ENCODE results near the gene SNAP25. TPM values are rescaled to one million over a fixed set of nuclear protein-coding genes. Genes with fewer than 3 reads are reported as not detected.
A peak's percentile ranks its signal among the peaks of the same experiment; 100 is the strongest.

The SNAP25 gene
- total and polyA plus RNA-seq, 8 donors = 1.5 to 11.7 (median 6.8) TPM

GRCh38 chr20:10308652-10309051, 90.0 kb downstream of the SNAP25 start:
- intact Hi-C loops (cut with DNase I) = no loop called here
- ATAC-seq = no peak
- no peak for TF ChIP-seq CTCF (IDR thresholded peaks at IDR 0.05)

GRCh38 chr20:10309326-10309725, 90.7 kb downstream of the SNAP25 start:
- H3K36me3 ChIP-seq = no peaks in the 10 kb centered on the region
- no peak overlapping the region for H3K4me3 ChIP-seq
- H3K27ac ChIP-seq = no peak overlapping the region
- H3K9me3 ChIP-seq = no peaks in the 10 kb centered on the region
- H3K27me3 ChIP-seq = no peaks in the 10 kb centered on the region
- TF ChIP-seq CTCF (IDR thresholded peaks at IDR 0.05) = no peak
- ATAC-seq (peak; percentile 25), DNase-seq (no peak)
- intact Hi-C loops (cut with DNase I) = no loop called here
- no peaks in the 10 kb centered on the region for H3K4me1 ChIP-seq

More at GRCh38 chr20:10308652-10309051, 90.0 kb downstream of the SNAP25 start:
- Histone ChIP-seq H3K4me3 (no peak overlapping the region), H3K9me3 (no peaks in the 10 kb centered on the region), H3K4me1 (no peaks in the 10 kb centered on the region), H3K27me3 (no peaks in the 10 kb centered on the region), H3K27ac (no peak overlapping the region), H3K36me3 (no peaks in the 10 kb centered on the region)
- DNase-seq = no peak

GRCh38 chr20:10312111-10312510, 93.5 kb downstream of the SNAP25 start:
- H3K36me3 ChIP-seq = no peaks in the 10 kb centered on the region
- intact Hi-C loops (cut with DNase I) = no loop called here
- H3K4me3 ChIP-seq = no peak overlapping the region
- peaks cover 0 to 4% of the 10 kb centered on the region in 2 donors for H3K9me3 ChIP-seq
- DNase-seq (no peak), ATAC-seq (no peak)
- H3K27me3 ChIP-seq = no peaks in the 10 kb centered on the region
- no peak overlapping the region for H3K27ac ChIP-seq
- H3K4me1 ChIP-seq = no peaks in the 10 kb centered on the region
- TF ChIP-seq CTCF (IDR thresholded peaks at IDR 0.05) = no peak

GRCh38 chr20:10313215-10313614, 94.6 kb downstream of the SNAP25 start:
- no peaks in the 10 kb centered on the region for H3K4me1 ChIP-seq
- H3K36me3 ChIP-seq = no peaks in the 10 kb centered on the region
- H3K27me3 ChIP-seq = no peaks in the 10 kb centered on the region
- ATAC-seq (no peak), DNase-seq (no peak)
- intact Hi-C loops (cut with DNase I) = no loop called here
- H3K4me3 ChIP-seq = no peak overlapping the region
- H3K9me3 ChIP-seq = peaks cover 0 to 4% of the 10 kb centered on the region in 2 donors
- no peak overlapping the region for H3K27ac ChIP-seq
- TF ChIP-seq CTCF (IDR thresholded peaks at IDR 0.05) = no peak

GRCh38 chr20:10313701-10314100, 95.1 kb downstream of the SNAP25 start:
- intact Hi-C loops (cut with DNase I) = no loop called here
- Histone ChIP-seq H3K9me3 (peaks cover 0 to 7% of the 10 kb centered on the region in 2 donors), H3K4me3 (no peak overlapping the region), H3K27ac (no peak overlapping the region), H3K4me1 (no peaks in the 10 kb centered on the region), H3K27me3 (no peaks in the 10 kb centered on the region), H3K36me3 (no peaks in the 10 kb centered on the region)
- DNase-seq = no peak
- no peak for TF ChIP-seq CTCF (IDR thresholded peaks at IDR 0.05)
- no peak for ATAC-seq
